Activated CD4-positive, alpha-beta T cell treated with anti-CD3 and anti-CD28 coated beads, Interleukin-2, amount 10 ng/mL, durations not matched to agents 24 days and 14 days (primary cell): ENCODE measurements around the gene LEF1. TPM values are rescaled to one million over a fixed set of nuclear protein-coding genes. Genes with fewer than 3 reads are reported as not detected.
A peak's percentile ranks its signal among the peaks of the same experiment; 100 is the strongest.
"Not testable (repeated sequence)": the region's sequence is repeated elsewhere in the genome, so short reads cannot be mapped to it uniquely, and the experiment has no call there.

ENCODE experiments used
- DNase-seq: peaks from one replicate; pipeline ENCODE4 v3.0.0; 2022
- H3K27ac Mint-ChIP-seq: one replicate; pipeline ENCODE4 v1.8.0; 2022; ENCODE audit warnings: mild to moderate bottlenecking, mixed read lengths
- H3K27me3 Mint-ChIP-seq: one replicate; pipeline ENCODE4 v1.8.0; 2022; ENCODE audit warnings: mixed read lengths
- H3K36me3 Mint-ChIP-seq: one replicate; pipeline ENCODE4 v1.8.0; 2022; ENCODE audit warnings: low read depth, mild to moderate bottlenecking, mixed read lengths
- H3K4me1 Mint-ChIP-seq: one replicate; pipeline ENCODE4 v1.8.0; 2021; ENCODE audit warnings: mixed read lengths
- H3K4me3 Mint-ChIP-seq: one replicate; pipeline ENCODE4 v1.8.0; 2022; ENCODE audit warnings: mild to moderate bottlenecking, moderate library complexity, mixed read lengths
- H3K9me3 Mint-ChIP-seq: one replicate; pipeline ENCODE4 v1.8.0; 2021; ENCODE audit warnings: mixed read lengths
- intact Hi-C: fragments of 100-400 bp; cut with micrococcal nuclease; formaldehyde crosslinking; loops from one replicate; pipeline ENCODE4 v1.15.1; 2023
- total RNA-seq: library from RNA; stranded (reverse); gene quantifications from 2 replicates; pipeline ENCODE4 v1.2.3, GENCODE V29; 2022

Gene LEF1
- total RNA-seq, 1 donor from 2014 or later = 141 TPM

DNA sequence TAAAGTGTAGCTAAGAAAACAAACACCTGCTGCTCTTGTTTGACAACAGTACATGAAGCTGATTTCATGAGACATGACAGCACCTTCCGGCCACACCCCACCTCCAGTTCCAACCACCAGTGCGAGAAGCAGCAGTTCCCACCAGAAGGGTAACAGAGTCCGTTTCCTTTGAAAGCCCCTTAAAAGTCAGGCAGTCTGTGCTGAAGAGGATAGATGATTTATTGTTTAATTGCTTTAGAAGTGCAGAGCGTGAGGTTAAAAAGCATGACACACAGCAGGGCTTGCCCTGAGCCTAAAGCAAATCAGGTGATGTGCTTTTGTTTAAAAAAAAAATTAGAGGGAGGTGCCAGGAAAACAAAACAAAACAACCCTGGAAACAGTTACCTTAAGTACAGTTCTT lies 96.4 kb downstream of the LEF1 start:
- H3K4me1 Mint-ChIP-seq = peaks cover 59% of the 10 kb centered on the region
- peak overlapping the region; percentile 71 for H3K27ac Mint-ChIP-seq

DNA sequence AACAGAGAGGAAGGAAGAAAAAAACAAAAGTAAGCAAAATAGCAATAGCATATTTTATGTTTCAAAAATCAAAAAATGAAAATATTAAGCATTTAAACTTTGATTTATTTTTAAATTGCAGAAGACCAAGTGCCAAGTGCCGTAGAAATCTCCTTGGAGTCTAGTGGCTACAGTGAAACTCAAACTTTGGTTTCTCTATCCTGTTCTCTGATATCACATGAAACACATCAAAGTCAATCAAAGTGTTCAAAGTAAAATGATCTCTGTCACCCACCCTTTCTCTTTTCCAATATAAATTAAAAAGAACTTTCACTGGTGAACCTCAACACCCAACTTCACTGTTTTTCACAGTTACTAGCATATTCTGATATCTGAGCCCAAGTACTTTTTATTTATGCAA lies 98.0 kb downstream of the LEF1 start:
- Mint-ChIP-seq H3K4me1 (peaks cover 63% of the 10 kb centered on the region), H3K27ac (peak overlapping the region; percentile 41), H3K9me3 (no peaks in the 10 kb centered on the region), H3K4me3 (peak overlapping the region; percentile 3), H3K36me3 (peaks cover 66% of the 10 kb centered on the region), H3K27me3 (no peaks in the 10 kb centered on the region)
- DNase-seq = peak; percentile 56
- intact Hi-C loops = loop anchor here (2.0 kb wide), 1 partner anchor 38 kb away; no protein-coding TSS in a partner anchor

More for the DNA sequence above, 96.4 kb downstream of the LEF1 start:
- no peaks in the 10 kb centered on the region for H3K9me3 Mint-ChIP-seq
- peak; percentile 90 for DNase-seq
- intact Hi-C loops = no loop called here
- H3K27me3 Mint-ChIP-seq = no peaks in the 10 kb centered on the region
- peaks cover 63% of the 10 kb centered on the region for H3K36me3 Mint-ChIP-seq
- H3K4me3 Mint-ChIP-seq = peak overlapping the region; percentile 68

DNA sequence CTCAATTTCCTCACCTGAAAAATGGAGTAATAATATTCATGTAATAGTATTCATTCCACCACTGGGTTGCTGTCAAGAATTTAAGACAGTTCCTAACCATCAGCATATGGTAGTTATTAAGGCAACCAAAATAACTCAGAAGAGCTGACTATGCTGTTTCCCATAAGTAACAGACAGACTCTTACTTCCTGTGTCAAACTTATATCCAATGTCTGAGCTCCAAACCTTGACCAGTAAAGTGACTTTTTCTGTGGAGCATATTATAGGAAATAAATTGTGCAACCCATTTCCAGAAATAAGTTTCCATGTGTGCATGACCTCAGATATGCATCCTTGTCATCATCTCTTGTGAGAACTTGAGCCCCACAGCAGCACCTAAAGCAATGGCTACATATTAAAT lies 100.3 kb downstream of the LEF1 start:
- intact Hi-C loops = no loop called here
- H3K27ac Mint-ChIP-seq = no peak overlapping the region
- H3K27me3 Mint-ChIP-seq = no peaks in the 10 kb centered on the region
- peaks cover 57% of the 10 kb centered on the region for H3K4me1 Mint-ChIP-seq
- peak; percentile 40 for DNase-seq
- no peak overlapping the region for H3K4me3 Mint-ChIP-seq
- H3K36me3 Mint-ChIP-seq = peaks cover 59% of the 10 kb centered on the region
- H3K9me3 Mint-ChIP-seq = no peaks in the 10 kb centered on the region

DNA sequence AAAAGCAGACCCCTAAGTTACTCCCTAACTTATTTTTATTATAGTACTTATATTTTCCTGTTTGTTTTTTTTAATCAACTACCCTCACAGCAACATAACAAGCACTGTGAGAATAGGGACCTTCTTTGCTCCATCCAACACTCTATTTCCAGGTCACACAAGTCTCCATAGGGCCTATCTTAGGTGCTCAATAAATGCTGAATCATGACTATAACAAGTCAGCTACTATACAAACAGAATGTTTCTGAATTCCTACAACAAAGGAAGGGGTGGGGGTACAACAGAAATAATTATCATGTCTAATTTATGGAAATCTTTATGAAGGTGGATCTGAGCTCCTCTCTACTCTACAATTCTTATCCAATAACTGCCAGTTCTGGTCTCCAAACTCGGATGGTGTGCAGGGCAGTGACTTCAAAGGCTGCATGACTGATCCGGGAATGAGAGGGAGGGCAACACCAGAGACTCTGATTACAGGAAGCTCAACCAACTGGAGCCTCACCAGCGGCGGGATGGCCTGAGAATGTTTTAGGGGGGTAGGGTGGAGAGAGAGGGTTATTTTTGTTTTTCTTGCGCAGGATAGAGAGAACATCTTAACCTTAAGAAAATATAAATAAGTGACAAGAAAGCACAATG lies 107.9 kb downstream of the LEF1 start:
- intact Hi-C loops = no loop called here
- H3K27me3 Mint-ChIP-seq = no peaks in the 10 kb centered on the region
- DNase-seq = no peak
- no peaks in the 10 kb centered on the region for H3K9me3 Mint-ChIP-seq
- H3K4me3 Mint-ChIP-seq = no peak overlapping the region
- H3K27ac Mint-ChIP-seq = peak overlapping the region; percentile 67
- peaks cover 44% of the 10 kb centered on the region for H3K36me3 Mint-ChIP-seq
- H3K4me1 Mint-ChIP-seq = peaks cover 28% of the 10 kb centered on the region

DNA sequence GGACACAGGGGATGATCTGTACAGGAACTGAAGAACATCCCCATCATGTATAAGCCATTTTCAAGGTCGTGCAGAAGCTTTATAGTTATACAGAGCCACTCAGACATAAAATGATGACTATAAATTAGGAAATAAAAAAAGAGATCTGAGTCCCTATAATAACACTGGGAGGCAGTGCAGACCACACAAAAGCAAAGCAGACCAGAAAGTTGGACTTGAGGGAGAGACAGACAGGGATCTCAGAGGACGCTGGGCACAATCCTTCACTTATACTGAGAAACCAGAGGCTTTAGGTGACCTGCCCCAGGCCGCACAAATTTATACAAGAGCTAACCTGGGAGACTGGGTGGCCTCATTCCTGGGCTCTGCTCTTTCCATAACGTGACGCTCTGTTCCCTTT lies 108.6 kb downstream of the LEF1 start:
- peaks cover 41% of the 10 kb centered on the region for H3K36me3 Mint-ChIP-seq
- no peak for DNase-seq
- peaks cover 30% of the 10 kb centered on the region for H3K4me1 Mint-ChIP-seq
- no peaks in the 10 kb centered on the region for H3K9me3 Mint-ChIP-seq
- H3K4me3 Mint-ChIP-seq = no peak overlapping the region
- intact Hi-C loops = no loop called here
- H3K27me3 Mint-ChIP-seq = no peaks in the 10 kb centered on the region
- H3K27ac Mint-ChIP-seq = no peak overlapping the region

DNA sequence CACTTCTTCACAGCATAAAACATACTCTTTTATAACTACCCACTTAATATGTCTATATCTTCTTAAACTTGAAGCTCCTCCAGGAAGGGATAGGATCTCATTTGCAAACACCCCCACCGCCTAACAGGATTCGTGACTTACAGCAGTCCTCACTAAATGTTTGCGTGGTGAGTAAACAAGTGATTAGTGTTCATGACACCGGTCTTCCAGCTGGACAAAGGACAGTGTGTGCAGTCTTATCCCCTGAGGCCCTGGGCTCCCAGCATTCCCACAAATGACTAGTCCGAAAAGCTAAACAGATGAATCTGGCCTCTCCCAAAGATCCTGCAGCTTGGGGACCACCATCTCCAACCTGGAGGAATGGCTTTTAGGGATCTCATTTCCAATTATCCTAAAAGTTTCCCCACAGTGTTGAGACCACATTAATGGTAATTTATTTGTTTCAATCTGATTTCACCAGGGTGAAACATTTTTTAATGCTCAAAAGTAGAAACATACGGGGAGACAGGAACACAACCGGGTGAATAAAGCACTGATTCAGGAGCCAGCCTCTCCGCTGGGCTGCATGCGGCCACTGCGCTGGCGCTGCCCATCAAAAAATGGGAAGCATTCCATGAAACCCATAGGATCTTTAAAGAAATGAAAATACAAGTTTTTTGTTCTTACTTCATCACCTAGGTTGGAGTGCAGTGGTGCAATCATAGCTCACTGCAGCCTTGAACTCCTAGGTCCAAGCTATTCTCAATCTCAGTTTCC lies 109.9 kb downstream of the LEF1 start:
- H3K27me3 Mint-ChIP-seq = no peaks in the 10 kb centered on the region
- H3K9me3 Mint-ChIP-seq = no peaks in the 10 kb centered on the region
- H3K4me1 Mint-ChIP-seq = peaks cover 32% of the 10 kb centered on the region
- DNase-seq = no peak
- intact Hi-C loops = no loop called here
- no peak overlapping the region for H3K4me3 Mint-ChIP-seq
- H3K27ac Mint-ChIP-seq = no peak overlapping the region
- peaks cover 39% of the 10 kb centered on the region for H3K36me3 Mint-ChIP-seq

DNA sequence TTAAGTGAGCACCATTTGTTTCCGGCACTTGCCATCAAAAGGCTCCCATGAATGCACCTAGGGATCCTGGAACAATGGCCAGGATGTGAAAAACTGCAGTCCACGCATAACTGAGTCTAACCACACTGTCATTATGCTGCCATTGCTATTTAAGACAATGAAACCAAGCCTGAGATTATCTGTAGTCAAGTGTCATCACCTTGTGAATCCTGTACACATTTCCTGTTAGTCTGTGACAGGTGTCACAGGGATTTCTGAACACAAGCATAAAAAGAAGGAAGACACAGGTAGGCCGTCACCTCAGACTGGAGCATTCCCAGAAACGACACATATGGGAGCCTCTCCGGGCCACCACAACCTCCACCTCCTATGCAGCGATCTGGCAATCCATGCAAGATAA lies 112.3 kb downstream of the LEF1 start:
- Mint-ChIP-seq H3K9me3 (no peaks in the 10 kb centered on the region), H3K27me3 (no peaks in the 10 kb centered on the region), H3K4me3 (no peak overlapping the region), H3K27ac (no peak overlapping the region), H3K4me1 (peaks cover 44% of the 10 kb centered on the region), H3K36me3 (peaks cover 44% of the 10 kb centered on the region)
- DNase-seq = no peak
- intact Hi-C loops = no loop called here

DNA sequence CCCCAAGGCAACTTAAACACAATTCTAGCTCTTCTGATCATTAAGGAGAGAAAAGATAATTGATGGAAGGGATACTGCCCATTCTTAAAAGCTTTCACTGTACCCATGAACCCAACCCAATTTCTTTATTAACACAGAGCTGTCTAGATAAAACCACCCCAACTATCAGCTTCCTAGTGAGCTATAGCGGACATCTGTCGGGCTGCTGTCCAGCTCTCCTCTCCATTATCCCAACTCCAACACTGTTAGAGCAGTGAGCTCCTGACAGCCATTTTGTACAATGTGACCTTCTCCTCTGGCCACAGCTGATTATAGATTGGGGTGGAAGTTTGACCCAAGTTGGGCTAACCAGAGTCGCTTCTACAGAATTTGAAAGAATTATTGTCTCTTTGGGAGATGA lies 112.9 kb downstream of the LEF1 start:
- no peaks in the 10 kb centered on the region for H3K9me3 Mint-ChIP-seq
- no peak overlapping the region for H3K4me3 Mint-ChIP-seq
- intact Hi-C loops = loop anchor here (2.0 kb wide), 1 partner anchor 23 kb away; no protein-coding TSS in a partner anchor
- peaks cover 45% of the 10 kb centered on the region for H3K4me1 Mint-ChIP-seq
- H3K27me3 Mint-ChIP-seq = no peaks in the 10 kb centered on the region
- no peak overlapping the region for H3K27ac Mint-ChIP-seq
- H3K36me3 Mint-ChIP-seq = peaks cover 44% of the 10 kb centered on the region
- no peak for DNase-seq

DNA sequence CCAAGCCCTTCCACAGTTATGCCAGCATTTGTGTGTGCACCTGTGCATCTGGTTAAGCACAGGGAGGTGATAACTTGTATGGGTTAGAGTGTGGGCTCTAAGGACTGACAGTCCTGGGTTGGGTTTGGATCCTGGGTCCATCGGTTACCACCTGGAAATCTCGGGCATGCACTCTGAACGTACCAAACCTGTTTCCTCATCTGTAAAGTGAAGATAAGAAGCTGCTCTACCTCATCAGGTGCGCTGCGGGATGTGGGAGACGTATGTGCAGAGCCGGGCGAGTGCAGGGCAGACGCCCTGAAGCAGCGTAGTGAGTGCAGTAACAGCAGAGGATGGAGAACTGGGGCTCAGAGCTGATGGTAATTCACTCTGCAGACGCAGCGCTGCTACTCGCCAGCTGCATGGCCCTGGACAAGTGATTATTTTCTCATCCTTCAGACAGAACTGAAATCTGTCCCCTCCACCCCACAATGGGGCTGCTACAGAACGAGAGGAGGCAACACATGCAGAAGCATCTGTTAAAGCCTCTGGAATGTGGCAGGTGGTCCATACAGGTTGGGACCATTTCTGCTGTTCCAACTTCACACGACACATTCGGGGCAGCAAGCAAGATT lies 114.6 kb downstream of the LEF1 start:
- intact Hi-C loops = loop anchor here (2.0 to 5.0 kb wide), 2 partner anchors 25 to 378 kb away; no protein-coding TSS in a partner anchor
- Mint-ChIP-seq H3K36me3 (peaks cover 50% of the 10 kb centered on the region), H3K4me1 (peaks cover 59% of the 10 kb centered on the region), H3K4me3 (peak overlapping the region; percentile 31), H3K9me3 (no peaks in the 10 kb centered on the region), H3K27me3 (no peaks in the 10 kb centered on the region), H3K27ac (peak overlapping the region; percentile 81)
- no peak for DNase-seq

DNA sequence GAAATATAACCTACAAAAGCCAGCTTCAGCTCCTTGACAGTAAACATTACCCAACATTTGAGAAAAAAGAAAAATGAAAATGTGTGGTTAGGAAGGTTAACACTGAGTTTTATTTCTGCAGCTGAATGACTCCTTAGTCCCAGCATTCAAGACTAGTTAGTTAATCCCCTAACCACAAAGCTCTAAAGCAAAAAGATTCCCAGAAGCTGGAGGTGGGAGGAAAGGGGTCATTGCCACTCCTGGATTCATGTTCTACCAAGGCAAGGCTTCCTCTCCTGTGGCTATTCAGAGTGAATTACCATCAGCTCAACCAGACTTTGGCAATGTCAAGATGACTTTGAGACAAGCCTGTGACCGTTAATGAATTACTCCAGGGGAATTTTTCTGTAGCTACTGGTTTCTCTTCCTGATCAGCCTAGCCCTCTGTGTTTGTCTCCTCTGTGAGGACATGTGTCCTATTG lies 115.5 kb downstream of the LEF1 start:
- H3K36me3 Mint-ChIP-seq = peaks cover 58% of the 10 kb centered on the region
- H3K4me3 Mint-ChIP-seq = peak overlapping the region; percentile 31
- H3K9me3 Mint-ChIP-seq = no peaks in the 10 kb centered on the region
- peak overlapping the region; percentile 81 for H3K27ac Mint-ChIP-seq
- no peak for DNase-seq
- H3K27me3 Mint-ChIP-seq = no peaks in the 10 kb centered on the region
- intact Hi-C loops = loop anchor here (5.0 kb wide), 1 partner anchor 379 kb away; no protein-coding TSS in a partner anchor
- peaks cover 62% of the 10 kb centered on the region for H3K4me1 Mint-ChIP-seq

DNA sequence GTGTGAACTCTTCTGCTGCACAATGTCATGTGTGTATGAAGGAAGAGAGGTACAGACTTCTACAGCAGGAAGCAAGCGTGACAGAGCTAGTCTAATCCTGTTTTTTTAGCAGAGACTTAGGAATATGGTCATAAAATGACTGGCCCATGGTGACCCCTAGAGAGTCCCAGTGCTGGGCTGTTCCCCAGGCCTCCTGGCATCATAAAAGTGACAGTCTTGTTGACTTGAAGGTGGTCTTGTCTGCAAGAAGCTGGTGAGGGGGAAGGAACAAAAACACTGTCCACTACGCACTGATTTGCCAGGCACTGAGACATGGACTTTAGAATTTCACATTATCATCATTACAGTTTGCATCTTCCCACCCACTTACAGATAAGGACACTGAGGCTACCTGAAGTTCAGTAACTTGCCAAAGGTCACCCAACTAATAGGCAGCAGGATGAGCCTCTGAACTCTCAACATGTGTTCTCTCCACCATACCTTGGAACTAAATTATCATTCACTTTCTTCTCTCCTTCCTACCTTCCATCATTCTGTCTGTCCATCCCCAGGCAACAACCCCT lies 116.1 kb downstream of the LEF1 start:
- Mint-ChIP-seq H3K4me1 (peaks cover 63% of the 10 kb centered on the region), H3K27me3 (no peaks in the 10 kb centered on the region), H3K36me3 (peaks cover 62% of the 10 kb centered on the region), H3K4me3 (no peak overlapping the region), H3K9me3 (no peaks in the 10 kb centered on the region), H3K27ac (peak overlapping the region; percentile 81)
- intact Hi-C loops = loop anchor here (5.0 kb wide), 1 partner anchor 380 kb away; no protein-coding TSS in a partner anchor
- DNase-seq = no peak

DNA sequence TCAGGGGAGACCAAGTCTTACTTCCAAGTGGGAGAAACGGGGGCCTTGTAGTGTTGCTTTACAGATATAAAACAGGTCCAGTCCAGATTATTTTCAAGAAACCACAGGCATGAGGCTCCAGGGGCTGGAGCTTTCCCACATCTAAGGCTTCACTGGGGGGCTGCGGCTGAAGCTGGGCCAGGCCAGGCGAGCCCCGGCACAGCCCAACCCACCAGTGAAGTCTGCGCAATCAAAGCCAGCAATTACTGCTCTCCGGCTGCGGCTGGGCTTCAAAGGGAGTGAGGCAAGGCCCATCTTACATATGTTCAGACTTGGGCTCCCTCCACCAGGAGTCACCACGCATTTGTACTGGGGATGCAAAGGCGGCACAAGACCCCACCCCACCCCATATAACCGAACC lies 117.4 kb downstream of the LEF1 start:
- H3K36me3 Mint-ChIP-seq = peaks cover 59% of the 10 kb centered on the region
- H3K4me3 Mint-ChIP-seq = peak overlapping the region; percentile 20
- intact Hi-C loops = loop anchor here (5.0 kb wide), 1 partner anchor 381 kb away; no protein-coding TSS in a partner anchor
- no peak for DNase-seq
- H3K4me1 Mint-ChIP-seq = peaks cover 64% of the 10 kb centered on the region
- H3K27me3 Mint-ChIP-seq = no peaks in the 10 kb centered on the region
- H3K27ac Mint-ChIP-seq = peak overlapping the region; percentile 99
- H3K9me3 Mint-ChIP-seq = no peaks in the 10 kb centered on the region

DNA sequence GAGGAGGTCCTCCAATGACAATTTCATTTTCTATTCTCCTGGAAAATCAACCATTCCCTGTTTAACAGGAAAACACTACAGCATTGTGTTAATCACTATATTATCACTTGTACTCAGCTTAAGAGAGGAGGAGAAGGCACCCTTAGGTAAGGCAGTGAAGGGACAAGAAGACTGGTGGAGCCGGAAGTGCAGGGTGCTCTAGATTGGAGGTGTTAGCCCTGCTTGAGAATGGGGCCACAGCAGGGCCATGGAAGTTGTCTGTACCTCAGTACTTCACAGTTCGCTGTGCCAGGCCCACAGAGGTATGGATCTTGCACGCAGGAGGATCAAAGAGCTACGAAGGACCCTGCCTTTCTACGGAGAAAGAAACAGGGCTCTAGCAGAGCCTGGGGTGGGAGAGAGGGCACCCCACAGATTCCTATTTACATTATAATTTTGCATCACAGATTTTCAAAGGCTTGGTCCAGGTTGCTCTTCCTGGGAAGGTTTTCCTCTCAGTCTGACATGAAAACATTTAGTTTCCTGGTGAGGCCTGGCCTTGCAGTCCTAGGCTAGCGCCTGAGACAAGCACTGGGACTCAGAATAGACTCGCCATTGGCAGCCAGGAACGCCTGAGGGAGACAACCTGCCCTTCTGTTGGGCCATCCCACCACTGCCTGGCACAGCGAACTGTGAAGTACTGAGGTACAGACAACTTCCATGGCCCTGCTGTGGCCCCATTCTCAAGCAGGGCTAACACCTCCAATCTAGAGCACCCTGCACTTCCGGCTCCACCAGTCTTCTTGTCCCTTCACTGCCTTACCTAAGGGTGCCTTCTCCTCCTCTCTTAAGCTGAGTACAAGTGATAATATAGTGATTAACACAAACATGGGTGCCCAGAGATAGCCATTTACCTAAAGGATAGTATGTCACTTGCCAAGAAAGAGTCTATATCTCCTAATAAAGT lies 118.3 kb downstream of the LEF1 start:
- intact Hi-C loops = loop anchor here (5.0 kb wide), 1 partner anchor 382 kb away; no protein-coding TSS in a partner anchor
- H3K9me3 Mint-ChIP-seq, H3K27me3 Mint-ChIP-seq: not testable (repeated sequence)
- Mint-ChIP-seq H3K27ac (peak overlapping the region; percentile 99), H3K4me3 (peak overlapping the region; percentile 91), H3K4me1 (peaks cover 67% of the 10 kb centered on the region), H3K36me3 (peaks cover 65% of the 10 kb centered on the region)
- DNase-seq = peak; percentile 66
